ENCODE results near the gene TBX20.

- TF ChIP-seq CTCF (IDR thresholded peaks at IDR 0.05; ENCODE audit: low read depth, low read length) (no peak), EZH2phosphoT487 (IDR thresholded peaks at IDR 0.05; ENCODE audit: low read depth) (no peak)
Measured at GRCh38 chr7:35232994-35233393, 20.9 kb downstream of the TBX20 start.

All from OCI-LY3 (cell line).